ENCODE results near the gene IMPG2.

Gene IMPG2

GRCh38 chr3:101273156-101273555 lies 47.2 kb downstream of the IMPG2 start:
- no peak for DNase-seq

DNA sequence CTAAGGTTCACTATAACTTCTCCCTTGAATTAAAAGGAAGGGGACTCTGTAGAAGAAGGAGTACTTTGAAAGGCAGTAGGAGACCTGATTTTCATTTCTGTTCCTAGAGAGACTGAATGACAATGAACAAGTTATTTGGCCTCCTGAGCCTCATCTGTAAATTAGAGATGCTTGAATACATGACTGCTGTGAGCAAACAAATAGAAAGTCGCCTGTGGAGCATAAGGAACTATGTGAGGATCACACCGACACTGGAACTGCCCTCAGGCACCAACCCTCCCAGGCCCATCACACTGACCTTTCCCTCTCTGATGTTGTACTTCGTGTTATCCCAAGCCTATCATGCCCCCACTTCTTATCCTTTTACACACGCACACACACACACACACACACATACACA lies 48.6 kb downstream of the IMPG2 start:
- no peak for DNase-seq

- DNase-seq, result no peak
Observed at GRCh38 chr3:101270149-101270548, 50.2 kb downstream of the IMPG2 start.

GRCh38 chr3:101268971-101269671 lies 51.3 kb downstream of the IMPG2 start:
- no peak for DNase-seq

DNA sequence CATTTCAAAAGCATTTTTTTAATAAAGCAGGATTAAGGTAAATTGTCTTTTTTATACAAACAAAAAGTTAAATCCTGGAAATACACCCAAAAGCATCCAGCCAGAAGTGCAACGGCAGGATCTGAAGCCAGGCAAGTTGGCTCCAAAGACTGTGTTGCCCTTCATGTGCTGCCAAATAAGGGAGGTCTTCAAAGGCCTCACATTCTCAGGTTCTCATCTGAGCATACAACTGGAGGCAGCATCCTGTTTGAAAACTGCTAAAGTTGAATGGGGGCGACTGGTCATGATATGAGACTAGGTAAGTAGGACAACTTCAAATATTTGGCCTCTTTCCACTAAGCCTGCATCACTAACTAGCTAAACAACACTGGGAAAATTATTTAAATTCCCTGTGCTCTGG lies 52.2 kb downstream of the IMPG2 start:
- no peak for DNase-seq

DNA sequence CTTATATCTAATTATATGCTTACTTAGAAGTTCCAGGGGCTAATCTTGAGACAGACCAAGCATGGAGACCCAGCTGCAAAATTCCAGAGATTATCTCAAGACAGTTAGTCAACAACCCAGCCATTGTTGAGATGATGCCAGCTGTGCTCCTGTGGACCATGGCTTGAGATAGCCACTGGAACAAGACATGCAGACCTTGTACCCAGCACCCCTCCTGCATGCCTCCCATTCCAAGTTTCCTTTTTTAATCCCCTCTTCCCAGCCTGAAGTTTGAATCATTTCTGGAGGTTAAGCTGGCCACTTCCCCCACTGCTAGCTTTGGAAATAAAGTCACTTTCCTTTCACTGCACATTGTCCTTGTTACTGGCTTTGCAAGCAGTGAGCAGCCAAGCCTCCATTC lies 53.8 kb downstream of the IMPG2 start:
- no peak for DNase-seq

DNA sequence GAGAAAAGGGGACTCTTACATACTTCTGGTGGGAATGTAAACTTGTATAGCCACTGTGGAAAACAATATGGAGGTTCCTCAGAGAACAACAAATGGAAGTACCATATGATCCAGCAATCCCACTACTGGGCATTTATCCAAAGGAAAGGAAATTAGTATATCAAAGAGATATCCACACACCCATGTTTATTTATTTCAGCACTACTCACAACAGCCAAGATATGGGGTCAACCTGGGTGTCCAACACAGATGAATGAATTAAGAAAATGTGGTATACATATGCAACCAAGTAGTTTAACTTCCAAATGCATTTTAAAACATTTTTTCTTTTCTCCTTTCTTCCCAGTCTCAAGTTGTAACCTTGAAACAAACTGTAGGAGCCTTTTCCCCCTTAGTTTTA lies 54.3 kb downstream of the IMPG2 start:
- DNase-seq, result no peak

DNA sequence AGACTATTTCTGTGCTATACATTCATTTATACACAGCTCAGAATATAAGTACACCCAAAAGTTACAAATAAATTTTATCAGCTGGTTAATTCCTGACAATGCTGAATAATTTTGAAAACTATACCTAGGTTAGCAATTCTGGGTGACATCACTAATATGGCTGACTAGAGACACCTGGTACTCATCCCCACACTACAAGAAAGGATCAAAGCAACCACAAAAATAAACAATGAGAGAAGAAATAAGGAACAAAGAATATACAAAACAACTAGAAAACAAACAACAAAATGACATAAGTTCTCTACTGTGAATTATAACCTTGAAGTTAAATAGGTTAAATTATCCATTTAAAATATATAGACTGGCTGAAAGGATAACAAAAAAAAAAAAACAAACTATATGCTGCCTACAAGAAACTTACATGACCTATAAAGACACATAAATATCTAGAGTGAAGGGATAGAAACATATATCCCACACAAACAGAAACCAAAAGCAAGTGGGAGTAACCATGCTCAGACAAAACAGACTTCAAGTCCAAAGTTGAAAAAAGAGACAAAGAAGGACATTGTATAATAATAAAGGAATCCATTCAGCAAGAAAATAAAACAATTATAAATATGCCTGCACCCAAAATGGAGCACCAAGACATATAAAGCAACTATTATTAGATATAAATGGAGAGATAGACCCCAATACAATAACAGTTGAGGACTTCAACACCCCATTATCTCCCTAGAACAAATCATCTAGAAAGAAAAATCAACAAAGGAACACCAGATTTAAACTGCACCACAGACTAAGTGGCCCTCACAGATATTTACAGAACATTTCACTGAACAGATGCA lies 57.8 kb downstream of the IMPG2 start:
- no peak for DNase-seq

GRCh38 chr3:101261506-101261905 lies 58.9 kb downstream of the IMPG2 start:
- no peak for DNase-seq

- no peak for DNase-seq
Observed at GRCh38 chr3:101259485-101260341, 60.7 kb downstream of the IMPG2 start.

DNA sequence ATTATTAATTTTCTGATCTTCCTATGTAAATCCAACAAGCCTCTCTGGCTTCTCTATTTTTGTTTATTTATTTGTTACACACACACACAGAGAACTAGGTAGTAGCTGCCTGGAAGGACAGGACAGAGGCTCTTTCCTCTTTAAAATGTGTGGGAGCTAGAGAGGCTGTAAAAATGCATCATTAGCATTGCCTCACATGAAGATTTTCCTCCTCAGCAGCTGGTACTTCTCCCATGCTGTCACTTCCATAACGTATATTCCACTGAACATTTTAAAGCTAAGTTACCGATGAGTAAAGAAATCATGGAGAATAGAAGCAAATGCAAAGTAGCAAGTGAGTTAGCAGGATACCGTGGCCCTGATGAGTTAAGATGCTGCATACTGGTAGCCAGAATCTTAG lies 63.9 kb downstream of the IMPG2 start:
- DNase-seq, result no peak

- DNase-seq, result no peak
Observed at GRCh38 chr3:101255441-101255840, 64.9 kb downstream of the IMPG2 start.

DNA sequence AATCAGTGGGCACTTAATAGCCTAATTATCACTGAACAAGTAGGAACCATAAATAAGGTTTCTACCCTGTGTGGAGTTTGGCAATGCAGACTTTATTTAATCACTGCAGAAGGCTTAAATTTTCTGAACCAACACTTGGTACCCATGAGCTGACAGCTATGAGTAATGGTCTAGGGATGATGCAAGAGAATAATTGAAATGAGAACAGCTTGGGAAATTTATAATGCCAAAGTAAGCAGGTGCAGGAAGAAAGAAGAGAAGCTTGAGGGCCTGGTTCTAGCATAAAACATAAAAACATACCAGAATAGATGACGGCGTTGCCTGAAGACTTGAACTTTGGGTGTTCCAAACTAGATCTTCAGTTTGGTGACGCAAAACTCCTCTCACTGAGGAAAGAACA lies 67.0 kb downstream of the IMPG2 start:
- no peak for DNase-seq

- DNase-seq, result no peak
Observed at GRCh38 chr3:101252945-101253344, 67.4 kb downstream of the IMPG2 start.

- no peak for DNase-seq
Observed at GRCh38 chr3:101252307-101252706, 68.1 kb downstream of the IMPG2 start.

- DNase-seq, result no peak
Observed at GRCh38 chr3:101251441-101251840, 68.9 kb downstream of the IMPG2 start.

DNA sequence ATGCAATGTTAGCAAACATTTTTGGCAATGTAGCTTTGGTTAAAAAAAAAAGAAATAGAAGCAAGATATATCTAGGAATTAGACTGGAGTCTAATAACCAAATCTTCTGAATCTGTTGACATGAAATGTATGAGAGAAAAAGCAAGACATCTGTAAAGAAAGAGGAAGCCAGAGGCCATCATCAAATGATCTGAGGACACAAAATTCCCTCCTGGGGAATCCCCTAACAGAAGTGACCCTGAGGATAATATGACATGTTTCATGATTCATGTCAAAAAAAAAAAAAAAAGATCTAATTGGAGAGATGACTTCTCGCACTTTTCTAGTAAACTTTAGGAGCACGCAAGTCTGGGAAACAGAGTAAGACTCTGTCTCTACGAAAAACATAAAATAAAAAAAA lies 70.9 kb downstream of the IMPG2 start:
- no peak for DNase-seq

GRCh38 chr3:101248736-101249135 lies 71.6 kb downstream of the IMPG2 start:
- no peak for DNase-seq

DNA sequence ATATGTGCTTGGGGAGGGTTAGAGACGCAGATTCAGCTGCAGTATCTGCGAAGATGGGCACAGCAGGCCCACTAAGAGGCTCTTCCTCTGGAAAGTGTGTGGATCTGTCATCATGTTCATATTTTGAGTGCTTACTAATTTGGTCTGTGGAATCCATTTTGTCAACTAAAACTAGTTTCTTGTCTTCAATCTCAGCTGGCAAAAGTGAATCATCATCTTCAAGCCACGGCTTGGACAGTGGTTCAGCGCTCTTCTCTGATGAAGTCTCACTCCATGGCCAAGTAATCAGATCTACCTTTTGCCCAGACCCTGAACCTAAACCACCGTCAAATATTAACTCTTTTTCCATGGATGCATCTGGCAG lies 76.2 kb downstream of the IMPG2 start:
- DNase-seq, result no peak

DNA sequence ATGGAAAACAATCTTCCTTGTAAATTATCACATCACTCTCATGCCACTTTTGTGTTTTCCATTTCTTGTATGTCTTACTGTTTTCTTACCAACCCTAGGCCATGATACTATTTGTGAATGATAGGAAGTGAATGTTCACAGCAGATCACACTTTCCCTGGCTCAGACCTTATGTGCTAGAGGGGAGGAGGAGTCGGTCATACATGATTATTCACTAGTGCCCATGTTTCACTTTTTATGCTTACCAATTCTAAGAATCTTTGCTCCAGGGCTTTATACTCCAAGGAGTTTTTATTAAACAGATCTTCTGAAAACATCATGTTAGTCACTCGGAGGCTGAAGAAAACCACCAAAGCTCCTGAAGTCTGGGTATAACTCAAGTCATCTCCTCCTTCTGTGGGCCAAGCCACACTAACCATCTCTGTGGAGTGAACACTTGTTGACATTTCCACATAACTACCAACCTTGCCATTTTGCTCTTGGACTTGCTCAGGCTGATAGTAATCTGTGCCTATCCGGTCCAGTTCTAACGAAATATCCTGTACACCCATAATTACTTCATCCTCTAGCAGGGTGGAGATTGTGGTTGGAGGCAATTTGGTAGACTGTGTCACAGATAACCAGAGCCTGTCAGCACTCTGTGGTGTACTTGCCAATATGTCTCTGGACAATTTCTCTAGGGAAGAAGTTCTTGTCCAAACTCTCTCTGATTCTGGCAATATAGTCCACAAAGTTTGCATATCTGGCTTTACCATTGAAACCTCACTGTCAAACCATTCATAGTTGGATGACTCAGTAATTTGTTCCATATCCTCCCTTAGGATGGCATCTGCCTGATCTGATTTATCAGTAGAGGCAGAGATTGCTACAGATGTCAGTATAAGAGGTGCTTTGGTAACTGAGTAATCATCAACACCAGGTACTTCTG lies 76.8 kb downstream of the IMPG2 start:
- DNase-seq, result no peak

DNA sequence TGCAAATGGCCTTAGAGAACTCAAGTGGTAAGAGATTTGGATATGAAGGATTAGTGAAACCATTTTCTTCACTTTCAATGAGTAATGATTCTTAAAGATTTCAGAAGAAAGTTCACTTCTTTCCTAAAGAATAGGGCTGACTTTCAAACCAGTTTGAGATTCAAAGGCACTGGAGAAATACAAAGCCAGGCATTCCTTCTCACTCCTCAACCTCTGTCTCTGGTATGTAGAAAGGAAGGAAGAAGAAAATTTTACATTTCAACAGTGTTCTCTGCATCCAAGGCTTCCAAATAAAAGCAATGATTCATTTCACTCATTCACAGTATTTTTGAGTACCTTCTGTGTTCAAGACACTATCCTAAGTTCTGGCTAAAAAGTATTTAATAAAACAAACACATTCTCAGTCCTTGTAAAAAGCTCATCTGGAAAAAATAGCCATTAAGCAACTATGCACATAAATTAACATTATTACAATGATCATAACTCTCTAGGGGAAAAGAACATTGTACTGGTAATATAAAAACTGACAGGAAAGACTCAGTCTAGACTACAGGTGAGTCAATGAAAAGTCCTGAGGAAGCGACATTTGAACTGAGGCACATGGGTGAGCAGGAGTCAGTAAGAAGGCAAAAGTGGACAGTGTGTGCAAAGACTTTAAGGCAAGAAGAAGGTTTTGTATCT lies 79.5 kb downstream of the IMPG2 start:
- DNase-seq, result no peak

DNA sequence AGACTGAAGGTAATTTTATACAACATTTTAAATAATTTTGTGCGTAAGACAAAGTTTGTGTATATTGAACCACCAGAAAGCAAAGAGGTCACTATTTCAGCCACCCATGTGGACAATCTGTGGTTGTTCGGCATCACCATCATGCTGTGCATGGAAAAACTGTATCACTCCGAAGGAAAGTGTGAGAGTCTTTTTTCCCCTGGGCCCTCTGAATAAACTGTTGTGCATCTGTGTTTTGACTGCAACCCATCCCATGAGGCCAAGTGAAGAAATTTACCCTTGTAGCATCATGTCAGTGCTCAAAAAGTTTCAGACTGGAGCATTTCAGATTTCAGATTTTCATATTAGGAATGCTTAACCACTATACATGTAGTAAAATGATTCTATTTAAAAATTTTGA lies 85.3 kb downstream of the IMPG2 start:
- no peak for DNase-seq

Data from activated CD4-positive, CD25-positive, alpha-beta regulatory T cell treated with anti-CD3 and anti-CD28 coated beads, Interleukin-2, amount 50 U/mL, for 72 hours (primary cell).